ENCODE results near the gene AMDHD2. TPM values are rescaled to one million over a fixed set of nuclear protein-coding genes. Genes with fewer than 3 reads are reported as not detected.

AMDHD2 gene
- total RNA-seq, 6 experiments from 2014 or later, result 15.6 to 19.3 (median 18.6) TPM

- peaks cover 32% of the 10 kb centered on the region for H3K4me1 Mint-ChIP-seq (ENCODE audit: low read depth)
- TF ChIP-seq, protein P1, sequence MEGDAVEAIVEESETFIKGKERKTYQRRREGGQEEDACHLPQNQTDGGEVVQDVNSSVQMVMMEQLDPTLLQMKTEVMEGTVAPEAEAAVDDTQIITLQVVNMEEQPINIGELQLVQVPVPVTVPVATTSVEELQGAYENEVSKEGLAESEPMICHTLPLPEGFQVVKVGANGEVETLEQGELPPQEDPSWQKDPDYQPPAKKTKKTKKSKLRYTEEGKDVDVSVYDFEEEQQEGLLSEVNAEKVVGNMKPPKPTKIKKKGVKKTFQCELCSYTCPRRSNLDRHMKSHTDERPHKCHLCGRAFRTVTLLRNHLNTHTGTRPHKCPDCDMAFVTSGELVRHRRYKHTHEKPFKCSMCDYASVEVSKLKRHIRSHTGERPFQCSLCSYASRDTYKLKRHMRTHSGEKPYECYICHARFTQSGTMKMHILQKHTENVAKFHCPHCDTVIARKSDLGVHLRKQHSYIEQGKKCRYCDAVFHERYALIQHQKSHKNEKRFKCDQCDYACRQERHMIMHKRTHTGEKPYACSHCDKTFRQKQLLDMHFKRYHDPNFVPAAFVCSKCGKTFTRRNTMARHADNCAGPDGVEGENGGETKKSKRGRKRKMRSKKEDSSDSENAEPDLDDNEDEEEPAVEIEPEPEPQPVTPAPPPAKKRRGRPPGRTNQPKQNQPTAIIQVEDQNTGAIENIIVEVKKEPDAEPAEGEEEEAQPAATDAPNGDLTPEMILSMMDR (IDR thresholded peaks at IDR 0.05), result no peak
- no peaks in the 10 kb centered on the region for H3K36me3 Mint-ChIP-seq (ENCODE audit: low read depth)
- H3K27me3 Mint-ChIP-seq (ENCODE audit: insufficient read depth), result peaks cover 11% of the 10 kb centered on the region
- no peak overlapping the region for H3K4me3 Mint-ChIP-seq
- no peaks in the 10 kb centered on the region for H3K9me3 Mint-ChIP-seq
- no peak overlapping the region for H3K27ac Mint-ChIP-seq
- DNase-seq, result no peak
Observed at GRCh38 chr16:2484898-2485508, 35.2 kb upstream of the AMDHD2 start.

DNA sequence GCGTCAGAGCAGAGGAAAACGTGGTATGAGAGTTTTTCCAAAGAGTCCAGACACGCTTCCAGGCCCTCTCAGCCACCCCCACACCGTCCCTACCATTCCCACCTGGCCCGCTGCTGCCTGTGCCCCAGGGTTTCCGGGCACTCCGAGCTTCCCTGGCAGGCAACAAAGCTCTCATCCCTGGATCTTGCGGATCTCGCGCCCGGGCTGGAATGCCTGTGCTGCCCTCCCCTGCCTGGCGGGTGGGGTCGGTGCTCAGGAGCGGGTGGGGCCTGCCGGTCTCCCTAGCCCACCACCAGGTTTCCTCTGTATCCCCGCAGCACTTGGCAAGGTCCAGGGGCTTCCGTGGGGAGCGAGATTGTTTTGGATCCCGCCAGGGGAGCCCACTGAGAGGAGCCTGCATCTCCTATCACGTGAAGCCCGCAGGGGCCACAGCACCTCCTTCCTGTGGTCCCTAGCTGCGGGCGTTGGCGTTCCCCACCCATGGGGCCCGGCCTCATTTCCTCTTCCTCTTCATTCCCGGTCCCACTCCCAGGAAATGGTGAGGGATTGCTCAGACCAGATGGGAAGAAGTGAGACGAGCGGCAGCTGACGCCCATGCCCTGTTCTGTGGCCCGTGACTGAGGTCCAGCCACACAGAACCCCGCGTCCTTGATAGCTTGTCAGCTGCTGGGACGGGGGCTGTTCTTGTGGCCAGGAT lies 34.2 kb upstream of the AMDHD2 start:
- Mint-ChIP-seq H3K4me3 (no peak overlapping the region), H3K9me3 (no peaks in the 10 kb centered on the region), H3K4me1 (ENCODE audit: low read depth) (peaks cover 32% of the 10 kb centered on the region), H3K27ac (no peak overlapping the region), H3K27me3 (ENCODE audit: insufficient read depth) (peaks cover 11% of the 10 kb centered on the region), H3K36me3 (ENCODE audit: low read depth) (no peaks in the 10 kb centered on the region)
- TF ChIP-seq, protein P1 (IDR thresholded peaks at IDR 0.05), result no peak
- no peak for DNase-seq

DNA sequence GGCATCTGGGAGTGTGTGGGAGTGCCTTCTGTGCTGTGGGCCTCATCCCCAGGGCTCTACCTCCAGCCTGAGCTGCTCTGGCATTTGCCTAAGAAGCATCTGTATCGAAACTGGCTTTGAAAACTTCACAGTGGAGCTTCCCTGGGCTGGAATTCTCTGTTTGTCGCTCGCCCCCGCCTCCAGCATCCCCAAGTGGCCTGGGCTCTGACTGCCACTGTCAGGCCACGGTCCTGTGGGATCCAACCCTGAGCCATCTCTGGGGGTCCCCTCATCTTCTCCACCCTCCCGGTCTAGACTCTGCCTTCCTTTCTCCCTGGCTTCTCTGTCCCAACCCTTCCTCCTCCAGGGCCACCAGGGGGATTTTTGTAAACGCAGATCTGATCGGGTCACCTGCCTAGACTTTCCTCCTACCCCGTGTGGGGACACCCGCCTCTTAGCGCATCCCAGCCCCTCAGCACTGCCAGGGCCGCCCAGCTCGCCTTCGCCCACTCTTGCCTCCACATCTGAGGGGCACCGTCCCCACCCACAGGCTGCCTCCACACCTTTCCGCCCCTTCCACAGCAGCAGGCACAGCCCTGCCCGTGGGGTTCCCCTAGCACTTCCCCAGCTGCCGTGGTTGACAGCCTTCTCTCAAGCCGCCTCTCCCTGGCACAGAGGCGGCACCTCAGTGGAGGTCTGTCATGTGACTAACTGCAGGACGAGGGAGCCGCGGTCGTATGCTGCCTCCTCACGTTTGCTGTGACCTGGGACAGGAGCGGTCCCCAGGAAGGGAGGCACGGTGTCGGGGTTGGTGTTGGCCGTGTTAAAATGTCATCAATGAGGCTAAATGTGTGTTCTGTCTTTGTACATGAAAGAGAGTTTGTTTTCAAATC lies 33.3 kb upstream of the AMDHD2 start:
- H3K4me1 Mint-ChIP-seq (ENCODE audit: low read depth), result peaks cover 30% of the 10 kb centered on the region
- H3K9me3 Mint-ChIP-seq, result no peaks in the 10 kb centered on the region
- TF ChIP-seq, protein P1 (IDR thresholded peaks at IDR 0.05), result peak; percentile 4; the same call in 1 of the 2 replicates
- H3K27me3 Mint-ChIP-seq (ENCODE audit: insufficient read depth), result peaks cover 11% of the 10 kb centered on the region
- no peaks in the 10 kb centered on the region for H3K36me3 Mint-ChIP-seq (ENCODE audit: low read depth)
- H3K4me3 Mint-ChIP-seq, result 0 out of 2 replicates have a peak overlapping the region, but pooled peaks have one; percentile 1
- H3K27ac Mint-ChIP-seq, result peak overlapping the region; percentile 69
- DNase-seq, result peak; percentile 22

DNA sequence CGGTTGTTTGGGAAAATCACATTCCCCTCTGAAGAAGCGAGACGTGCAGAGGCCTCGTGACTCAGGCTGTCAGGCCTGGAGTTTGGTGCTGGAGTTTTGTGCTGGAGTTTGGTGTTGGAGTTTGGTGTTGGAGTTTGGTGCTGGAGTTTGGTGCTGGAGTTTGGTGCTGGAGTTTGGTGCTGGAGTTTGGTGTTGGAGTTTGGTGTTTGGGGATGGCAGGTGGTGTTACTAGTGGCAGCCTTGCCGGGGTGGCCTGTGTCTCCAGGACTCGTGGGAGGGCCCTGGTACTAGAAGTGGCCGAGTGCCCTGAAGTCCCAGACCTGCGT lies 32.7 kb upstream of the AMDHD2 start:
- TF ChIP-seq, protein P1 (IDR thresholded peaks at IDR 0.05), result no peak
- Mint-ChIP-seq H3K4me1 (ENCODE audit: low read depth) (peaks cover 24% of the 10 kb centered on the region), H3K36me3 (ENCODE audit: low read depth) (no peaks in the 10 kb centered on the region), H3K27me3 (ENCODE audit: insufficient read depth) (peaks cover 11% of the 10 kb centered on the region), H3K9me3 (no peaks in the 10 kb centered on the region), H3K4me3 (0 out of 2 replicates have a peak overlapping the region, but pooled peaks have one; percentile 1), H3K27ac (peak overlapping the region; percentile 69)
- DNase-seq, result no peak

DNA sequence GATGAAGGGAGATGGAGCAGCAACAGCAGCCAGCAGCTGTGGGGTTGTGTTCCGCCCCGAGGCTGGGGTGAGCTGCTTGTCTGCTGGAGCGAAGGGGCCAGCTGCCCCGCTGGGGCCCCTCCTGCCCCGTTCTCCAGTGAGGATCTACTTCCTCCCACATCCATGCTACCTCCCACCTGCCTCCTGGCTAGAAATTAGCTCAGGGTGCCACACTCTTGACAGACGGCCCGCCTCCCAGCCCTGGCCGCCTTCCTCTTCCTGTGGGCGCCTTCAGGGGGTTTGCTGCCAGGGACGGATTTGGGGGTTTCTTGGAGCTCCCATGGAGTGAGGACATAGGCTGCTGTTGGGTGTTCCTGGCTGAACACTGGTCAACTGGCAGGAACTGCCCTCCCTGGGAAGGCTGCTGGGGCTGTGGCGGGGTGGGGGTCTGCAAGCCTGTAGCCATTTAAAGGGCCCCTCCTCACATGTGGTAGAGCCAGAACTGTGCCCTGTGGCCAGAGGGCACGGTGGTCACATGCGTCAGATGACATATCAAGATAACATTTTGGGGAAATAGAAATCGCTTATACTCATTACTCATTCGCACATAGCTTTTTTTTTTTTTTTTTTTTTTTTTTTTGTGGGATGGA lies 32.2 kb upstream of the AMDHD2 start:
- H3K36me3 Mint-ChIP-seq (ENCODE audit: low read depth), result no peaks in the 10 kb centered on the region
- H3K27me3 Mint-ChIP-seq (ENCODE audit: insufficient read depth), result peaks cover 7% of the 10 kb centered on the region
- H3K4me1 Mint-ChIP-seq (ENCODE audit: low read depth), result peaks cover 18% of the 10 kb centered on the region
- DNase-seq, result no peak
- no peak overlapping the region for H3K4me3 Mint-ChIP-seq
- TF ChIP-seq, protein P1 (IDR thresholded peaks at IDR 0.05), result no peak
- H3K27ac Mint-ChIP-seq, result no peak overlapping the region; the same call in 1 of the 2 replicates
- no peaks in the 10 kb centered on the region for H3K9me3 Mint-ChIP-seq
